Endothelial cell of umbilical vein (primary cell): ENCODE data around the gene RHD.

Experiments used
- CTCF ChIP-seq, 2 donors: IDR thresholded peaks; 1 replicate in 1 of 2; 2 replicates in 1 of 2; pipeline ENCODE4 v1.5.1; 2011; ENCODE audit warnings: low read length in 2 of 2, mild to moderate bottlenecking in 2 of 2, moderate library complexity in 2 of 2, control low read depth in 1 of 2, inconsistent platforms in 1 of 2, low read depth in 1 of 2; ENCODE audit not compliant: insufficient read depth in 1 of 2; ENCODE audit errors: extremely low read depth in 1 of 2
- EZH2 ChIP-seq: IDR thresholded peaks from 2 replicates; pipeline ENCODE4 v1.6.1; 2012; ENCODE audit warnings: borderline replicate concordance, low read depth, mild to moderate bottlenecking, moderate library complexity, low read length, inconsistent platforms; ENCODE audit not compliant: severe bottlenecking
- JUN ChIP-seq: IDR thresholded peaks from 2 replicates; pipeline ENCODE4 v1.6.1; 2011; ENCODE audit warnings: borderline replicate concordance, low read depth; ENCODE audit not compliant: insufficient read length, insufficient read depth
- MAX ChIP-seq: IDR thresholded peaks from 2 replicates; pipeline ENCODE4 v1.6.1; 2011; ENCODE audit not compliant: insufficient read depth, insufficient read length
- MYC ChIP-seq: IDR thresholded peaks from one replicate; pipeline ENCODE4 v1.6.1; 2011; ENCODE audit warnings: mild to moderate bottlenecking, low read depth, low read length
- POLR2A ChIP-seq: IDR thresholded peaks from 2 replicates; pipeline ENCODE4 v1.6.1; 2012; ENCODE audit warnings: low read depth, mild to moderate bottlenecking, control low read depth, low read length
- POLR2AphosphoS5 ChIP-seq: IDR thresholded peaks from 2 replicates; pipeline ENCODE4 v1.6.1; 2012; ENCODE audit warnings: low read depth, mild to moderate bottlenecking, control low read depth, low read length, moderate library complexity; ENCODE audit not compliant: insufficient read depth

GRCh38 chr1:25223471-25223870 lies 48.8 kb upstream of the RHD start:
- TF ChIP-seq MAX (no peak), POLR2AphosphoS5 (no peak), POLR2A (no peak), CTCF (IDR thresholded peaks at IDR 0.05; ENCODE audit: extremely low read depth in 1 of 2, insufficient read depth in 1 of 2, low read depth in 1 of 2, low read length in 2 of 2) (no peak), EZH2 (no peak), JUN (peak; percentile 26), MYC (no peak)
